NB4 (cell line): ENCODE measurements around the gene FBXL13.
A peak's percentile ranks its signal among the peaks of the same experiment; 100 is the strongest.

ENCODE experiments used
- DNase-seq: peaks from one replicate; pipeline ENCODE4 v3.0.0; 2010; ENCODE audit warnings: low read depth
- H3K4me3 ChIP-seq: one replicate; pipeline ENCODE4 v1.5.1; 2011; ENCODE audit warnings: mild to moderate bottlenecking, low read depth, low read length, moderate library complexity
- CTCF ChIP-seq: IDR thresholded peaks from one replicate; pipeline ENCODE4 v1.5.1; 2012; ENCODE audit warnings: low read depth, low read length
- MAX ChIP-seq: IDR thresholded peaks from 2 replicates; pipeline ENCODE4 v1.6.1; 2011; ENCODE audit warnings: low read depth, low read length
- MYC ChIP-seq: IDR thresholded peaks from 2 replicates; pipeline ENCODE4 v1.6.1; 2011; ENCODE audit warnings: low read depth, low read length
- POLR2A ChIP-seq: IDR thresholded peaks from 2 replicates; pipeline ENCODE4 v1.6.1; 2011; ENCODE audit warnings: mild to moderate bottlenecking; ENCODE audit not compliant: insufficient read length; ENCODE audit errors: extremely low read depth

Gene FBXL13

GRCh38 chr7:102859799-102860125 is 214.8 kb downstream of the FBXL13 start:
- no peak overlapping the region for H3K4me3 ChIP-seq
- DNase-seq, result no peak
- TF ChIP-seq CTCF, result no peak
- no peak for TF ChIP-seq POLR2A
- TF ChIP-seq MYC, result no peak
- no peak for TF ChIP-seq MAX

- no peak overlapping the region for H3K4me3 ChIP-seq
- no peak for TF ChIP-seq CTCF
- no peak for TF ChIP-seq MAX
- TF ChIP-seq POLR2A, result no peak
- TF ChIP-seq MYC, result no peak
- DNase-seq, result no peak
Measured at GRCh38 chr7:102859084-102859798, 215.4 kb downstream of the FBXL13 start.

GRCh38 chr7:102856036-102856435 is 218.6 kb downstream of the FBXL13 start:
- no peak overlapping the region for H3K4me3 ChIP-seq
- DNase-seq, result no peak
- TF ChIP-seq POLR2A, result no peak
- TF ChIP-seq MAX, result no peak
- no peak for TF ChIP-seq MYC
- no peak for TF ChIP-seq CTCF

- TF ChIP-seq MAX, result no peak
- no peak for TF ChIP-seq MYC
- no peak for TF ChIP-seq POLR2A
- TF ChIP-seq CTCF, result no peak
- DNase-seq, result peak; percentile 14
- H3K4me3 ChIP-seq, result no peak overlapping the region
Measured at GRCh38 chr7:102849538-102849937, 225.1 kb downstream of the FBXL13 start.

GRCh38 chr7:102849079-102849478 is 225.5 kb downstream of the FBXL13 start:
- no peak overlapping the region for H3K4me3 ChIP-seq
- TF ChIP-seq POLR2A, result no peak
- TF ChIP-seq MAX, result no peak
- TF ChIP-seq CTCF, result no peak
- TF ChIP-seq MYC, result no peak
- DNase-seq, result no peak

- H3K4me3 ChIP-seq, result no peak overlapping the region
- no peak for DNase-seq
- TF ChIP-seq CTCF (no peak), MAX (no peak), MYC (no peak), POLR2A (no peak)
Measured at GRCh38 chr7:102845346-102845745, 229.2 kb downstream of the FBXL13 start.
